GM21786 (cell line): ENCODE data around the gene CAMK2D.
A peak's percentile ranks its signal among the peaks of the same experiment; 100 is the strongest.

Experiments
- ATAC-seq: cut with Tn5 transposase; IDR thresholded peaks from one replicate; pipeline ENCODE4 v1.9.1; 2021; ENCODE audit not compliant: unreplicated experiment

Gene CAMK2D

GRCh38 chr4:113644398-113644797 is 117.1 kb downstream of the CAMK2D start:
- ATAC-seq, result no peak

DNA sequence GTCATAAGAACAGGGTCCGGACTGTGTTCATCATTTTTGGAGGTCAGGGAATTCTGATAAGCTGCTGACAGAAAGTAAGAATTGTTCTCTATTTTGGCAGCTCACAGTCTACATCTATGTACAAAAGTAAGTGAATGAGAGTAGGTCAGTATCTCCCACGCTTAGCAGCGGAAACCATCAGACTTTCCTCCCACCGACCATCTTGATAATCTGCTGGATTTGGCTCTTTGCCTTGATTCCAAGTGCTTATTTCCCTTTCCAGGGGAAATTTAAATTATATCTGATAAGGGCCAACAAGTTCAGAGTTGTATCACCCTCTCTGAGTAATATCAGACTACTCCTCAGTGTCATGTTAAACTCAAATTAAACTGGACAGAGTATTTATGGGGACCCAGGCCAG is 118.0 kb downstream of the CAMK2D start:
- ATAC-seq, result no peak

GRCh38 chr4:113641025-113641431 is 120.5 kb downstream of the CAMK2D start:
- ATAC-seq, result peak; percentile 72

- peak; percentile 46 for ATAC-seq
These were observed 122.2 kb downstream of the CAMK2D start for GRCh38 chr4:113639326-113639725.

- no peak for ATAC-seq
These were observed 123.0 kb downstream of the CAMK2D start for GRCh38 chr4:113638562-113638832.

DNA sequence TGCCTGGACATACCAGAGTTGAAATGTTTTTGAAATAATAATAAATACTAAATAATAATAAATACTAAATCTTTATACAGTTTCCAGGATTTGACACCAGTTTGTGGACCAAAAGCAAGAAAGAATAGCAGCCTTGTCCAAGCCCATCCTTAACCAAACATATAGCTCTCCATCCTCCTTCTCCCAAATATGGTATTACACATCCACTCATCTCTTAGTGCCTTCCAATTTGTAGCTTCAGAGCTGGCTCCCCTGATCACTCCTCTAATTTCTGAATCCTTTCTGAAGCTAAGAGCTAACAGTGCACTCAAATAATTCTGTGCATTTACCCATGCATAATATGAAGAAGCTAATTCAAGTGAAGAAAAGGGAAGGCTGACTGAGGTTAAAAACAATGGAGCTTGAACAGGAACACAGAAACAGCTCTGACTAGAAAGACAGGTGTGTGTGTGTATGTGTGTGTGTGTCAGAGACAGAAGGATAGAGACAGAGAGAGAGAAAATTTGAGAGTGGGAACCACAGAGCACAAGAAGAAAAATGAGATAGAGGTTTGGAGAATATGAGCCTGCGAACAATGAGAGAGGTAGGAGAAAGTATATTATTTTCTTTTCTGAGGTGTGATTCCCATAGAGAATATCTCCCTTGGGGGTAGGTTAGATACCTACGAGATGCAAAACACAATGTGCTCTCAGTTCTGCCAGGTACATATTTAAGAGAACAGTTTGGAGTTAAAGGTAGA is 123.5 kb downstream of the CAMK2D start:
- no peak for ATAC-seq

GRCh38 chr4:113637363-113637762 is 124.2 kb downstream of the CAMK2D start:
- ATAC-seq, result no peak

DNA sequence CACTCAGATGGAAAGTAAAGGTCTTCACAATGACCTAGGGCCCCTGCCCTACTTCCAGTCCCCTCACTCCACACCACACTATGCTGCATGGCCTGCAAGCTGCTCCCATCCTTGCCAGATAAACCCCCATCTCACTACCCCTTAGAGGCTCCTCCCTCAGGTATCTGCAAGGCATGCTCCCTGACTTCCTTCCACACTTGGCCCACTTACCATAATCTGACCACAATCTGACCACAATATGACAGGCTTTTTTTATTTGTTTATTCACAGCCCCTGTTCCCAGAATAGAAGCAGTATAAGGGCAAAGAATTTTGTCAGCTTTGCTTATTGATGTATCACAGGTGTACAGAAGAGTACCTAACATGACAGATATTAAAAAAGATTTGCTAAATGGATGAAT is 124.7 kb downstream of the CAMK2D start:
- no peak for ATAC-seq

DNA sequence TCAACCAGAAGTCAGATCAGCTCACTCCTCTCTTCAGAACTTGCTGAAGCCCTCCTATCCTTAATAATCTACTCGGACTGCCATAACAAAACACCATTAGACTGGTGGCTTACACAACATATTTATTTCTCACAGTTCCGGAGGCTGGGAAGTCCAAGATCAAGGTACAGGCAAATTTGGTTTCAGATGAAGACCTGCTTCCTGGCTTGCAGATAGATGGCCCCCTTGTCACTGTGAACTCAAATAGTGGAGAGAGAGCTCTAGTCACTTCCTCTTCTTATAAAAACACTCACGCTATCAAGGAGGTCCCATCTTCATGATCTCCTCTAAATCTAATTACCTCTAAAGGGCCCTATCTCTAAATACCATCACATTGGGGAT is 125.1 kb downstream of the CAMK2D start:
- peak; percentile 37 for ATAC-seq

DNA sequence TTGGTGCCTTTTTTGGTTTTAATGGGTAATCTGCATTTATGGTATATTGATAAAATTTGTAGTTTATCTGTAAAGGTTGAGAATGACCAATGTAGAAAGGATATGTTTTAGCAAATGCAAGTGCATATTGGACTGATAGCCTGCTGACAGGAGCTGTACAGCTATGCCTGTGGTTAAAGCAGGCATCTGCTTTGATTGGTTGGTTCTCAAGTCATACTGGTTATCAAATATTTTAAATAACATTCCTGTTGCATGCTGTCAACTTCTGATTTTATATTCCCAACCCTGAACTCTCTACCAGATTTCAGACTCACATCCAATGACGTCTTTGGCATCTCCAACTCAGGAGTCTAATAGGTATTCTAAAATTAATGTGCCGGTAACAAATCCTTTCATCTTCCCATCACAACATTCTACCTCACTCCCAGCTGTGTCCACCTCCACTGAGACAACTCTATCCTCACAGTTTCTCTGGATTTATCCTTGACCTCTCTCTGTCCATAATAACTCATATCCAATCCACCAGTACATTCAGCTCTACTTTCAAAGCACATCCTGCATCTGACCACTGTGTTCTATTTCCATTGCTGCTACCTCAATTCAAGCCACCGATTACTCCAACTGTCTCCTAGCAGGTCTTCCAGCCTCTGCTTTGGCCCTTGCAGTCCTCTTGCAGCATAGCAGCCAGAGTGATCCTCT is 125.7 kb downstream of the CAMK2D start:
- no peak for ATAC-seq

DNA sequence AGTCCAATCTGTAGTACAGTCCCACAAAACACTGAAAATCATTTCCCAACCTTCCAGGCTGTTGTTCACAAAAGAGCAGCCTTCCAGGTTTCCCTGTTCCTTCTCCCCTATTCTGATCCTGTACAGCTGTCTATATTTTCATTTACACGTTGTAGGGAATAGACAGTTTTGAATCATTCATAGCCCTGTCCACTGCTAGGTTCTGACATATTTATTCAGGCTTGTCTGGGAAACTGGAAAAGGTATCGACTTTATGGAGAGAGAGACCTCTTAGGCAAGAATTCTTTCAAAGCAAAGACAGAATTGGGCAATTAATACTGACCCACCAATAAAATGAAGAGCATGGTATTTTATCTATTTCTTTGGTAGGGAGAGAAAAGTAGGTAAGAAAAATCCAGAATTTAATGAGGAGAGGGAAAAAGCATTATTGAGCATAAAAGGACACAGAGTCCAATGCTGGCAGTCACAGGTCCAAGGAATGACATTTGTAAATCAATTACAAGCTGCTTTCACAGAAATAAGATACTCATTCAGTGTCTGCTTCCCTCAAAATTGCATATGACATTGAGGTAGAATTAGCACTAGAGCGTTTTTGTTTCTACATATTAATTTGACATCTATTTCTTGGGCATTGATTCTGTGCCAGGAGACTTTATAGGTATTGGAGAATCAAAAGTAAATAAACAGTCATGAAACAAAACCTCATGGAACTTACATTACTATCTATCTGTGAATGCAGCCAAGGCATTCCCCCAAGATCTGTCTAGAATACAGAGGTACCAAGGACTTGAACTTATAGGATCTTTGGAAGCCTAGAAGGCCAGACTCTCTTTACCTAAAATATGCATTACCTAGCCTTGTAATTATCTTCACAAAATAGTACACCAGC is 127.2 kb downstream of the CAMK2D start:
- no peak for ATAC-seq

- no peak for ATAC-seq
These were observed 128.1 kb downstream of the CAMK2D start for GRCh38 chr4:113633467-113633866.

GRCh38 chr4:113628711-113629110 is 132.8 kb downstream of the CAMK2D start:
- no peak for ATAC-seq

DNA sequence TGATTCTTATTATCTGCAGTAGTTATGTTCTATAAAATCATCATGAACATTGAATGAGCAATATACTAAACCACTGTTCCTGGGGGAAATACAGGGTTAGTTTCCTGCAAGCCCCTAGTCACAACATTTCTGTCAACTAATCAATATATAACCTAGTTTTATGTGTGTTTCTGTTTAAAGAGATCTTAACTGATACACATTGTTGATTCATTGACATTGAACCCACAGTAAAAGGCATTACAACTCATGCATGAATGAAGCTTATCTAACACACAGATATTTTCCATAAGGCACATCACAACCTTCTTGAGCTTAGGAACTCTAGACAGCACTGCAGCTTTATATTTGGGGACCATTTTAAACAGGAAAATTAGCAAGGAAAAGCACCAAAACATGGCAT is 134.2 kb downstream of the CAMK2D start:
- no peak for ATAC-seq

- no peak for ATAC-seq
These were observed 135.6 kb downstream of the CAMK2D start for GRCh38 chr4:113625902-113626301.

GRCh38 chr4:113623274-113623894 is 138.2 kb downstream of the CAMK2D start:
- no peak for ATAC-seq

- ATAC-seq, result no peak
These were observed 139.9 kb downstream of the CAMK2D start for GRCh38 chr4:113621633-113622032.

- ATAC-seq, result no peak
These were observed 141.5 kb downstream of the CAMK2D start for GRCh38 chr4:113620032-113620431.

DNA sequence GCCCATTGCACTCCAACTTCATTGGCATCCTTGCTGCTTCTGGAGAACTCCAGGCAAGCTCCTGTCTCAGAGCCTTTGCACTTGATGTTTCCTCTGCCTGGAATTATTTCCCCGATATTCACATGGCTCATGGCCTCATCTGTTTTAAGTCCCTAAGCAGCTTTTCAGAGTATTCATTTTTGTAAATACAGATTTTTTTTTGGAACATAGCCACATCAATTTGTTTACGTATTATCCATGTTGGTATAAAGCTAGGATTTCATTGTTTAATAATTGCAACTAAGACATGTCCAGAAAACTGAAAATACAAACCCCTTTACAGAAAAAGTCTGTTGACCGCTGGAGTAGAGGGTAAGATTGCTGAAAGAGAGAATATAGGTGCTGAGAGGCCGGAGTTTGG is 142.0 kb downstream of the CAMK2D start:
- no peak for ATAC-seq

- peak; percentile 63 for ATAC-seq
These were observed 143.3 kb downstream of the CAMK2D start for GRCh38 chr4:113618205-113618604.

DNA sequence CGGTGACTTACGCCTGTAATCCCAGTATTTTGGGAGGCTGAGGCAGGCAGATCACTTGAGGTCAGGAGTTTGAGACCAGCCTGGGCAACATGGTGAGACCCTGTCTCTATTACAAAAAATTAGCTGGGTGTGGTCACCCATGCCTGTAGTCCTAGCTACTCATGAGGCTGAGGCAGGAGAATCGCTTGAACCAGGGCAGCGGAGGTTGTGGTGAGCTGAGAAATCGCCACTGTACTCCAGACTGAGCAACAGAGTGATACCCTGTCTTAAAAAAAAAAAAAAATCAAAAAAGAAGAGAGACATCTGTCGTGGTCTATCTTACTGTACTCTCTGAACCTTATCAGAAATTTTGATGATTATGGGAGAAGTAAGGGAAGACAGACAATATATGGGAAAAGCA is 144.3 kb downstream of the CAMK2D start:
- ATAC-seq, result no peak
